Measurements from ENCODE around the gene KRT39. TPM values are rescaled to one million over a fixed set of nuclear protein-coding genes. Genes with fewer than 3 reads are reported as not detected.

KRT39 gene
- total and polyA plus RNA-seq, 2 of the 13 experiments (the other 11 are each of a cell fraction or from before 2014, with no cell fraction given): 0.07 to 1.2 TPM

DNA sequence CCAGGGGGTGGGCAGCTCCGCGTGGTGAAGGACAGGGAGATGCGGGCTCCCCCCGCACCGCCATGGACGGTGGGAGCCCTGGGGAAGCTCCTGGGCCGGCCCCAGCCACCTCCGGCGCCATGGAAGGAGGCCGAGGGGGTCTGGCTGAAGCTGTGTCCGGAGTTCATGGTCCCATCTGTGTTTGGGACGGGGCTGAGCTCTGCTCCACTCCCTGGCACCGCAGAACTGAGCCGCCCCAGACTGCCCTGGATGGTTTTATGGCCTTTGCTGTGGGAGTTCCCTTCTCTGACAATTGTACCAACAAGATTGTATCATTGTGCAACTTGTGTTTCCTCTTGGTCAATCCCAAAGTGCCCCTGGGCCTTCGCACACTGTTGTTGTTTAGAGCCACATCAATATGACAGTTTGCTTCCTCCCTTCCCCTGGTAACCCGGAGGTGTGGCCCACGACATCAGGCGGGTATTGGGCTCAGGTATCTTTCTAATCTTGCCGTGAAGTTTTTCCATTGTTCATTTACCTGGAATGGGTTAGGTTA is 30.2 kb downstream of the KRT39 start (continued):
- TF ChIP-seq RFXAP (CRISPR knock-in tag; IDR thresholded peaks at IDR 0.05; ENCODE audit: borderline replicate concordance) (0 out of 2 replicates have a peak, but pooled peaks have one; percentile 40), KLF12 (CRISPR knock-in tag; IDR thresholded peaks at IDR 0.05; ENCODE audit: borderline replicate concordance) (no peak), NFE2L1 (CRISPR knock-in tag; IDR thresholded peaks at IDR 0.05; ENCODE audit: borderline replicate concordance) (no peak), MTF2 (CRISPR knock-in tag; IDR thresholded peaks at IDR 0.05; ENCODE audit: borderline replicate concordance) (no peak), FOXP1 (IDR thresholded peaks at IDR 0.05) (peak; percentile 68), FOXP1 (CRISPR knock-in tag; IDR thresholded peaks at IDR 0.05) (peak; percentile 87), SP1 (IDR thresholded peaks at IDR 0.05) (no peak), SP1 (CRISPR knock-in tag; IDR thresholded peaks at IDR 0.05) (no peak), REPIN1 (CRISPR knock-in tag; IDR thresholded peaks at IDR 0.05; ENCODE audit: borderline replicate concordance, low read depth) (no peak), NR2F2 (IDR thresholded peaks at IDR 0.05; ENCODE audit: borderline replicate concordance, low read depth) (no peak), ZNF850 (CRISPR knock-in tag; conservative IDR thresholded peaks at IDR 0.05) (no peak), SALL1 (CRISPR knock-in tag; IDR thresholded peaks at IDR 0.05) (peak; percentile 70), EHMT2 (IDR thresholded peaks at IDR 0.05; ENCODE audit: borderline replicate concordance, low read depth, low read length) (no peak), KMT2A (CRISPR knock-in tag; IDR thresholded peaks at IDR 0.05) (no peak), ARID2 (CRISPR knock-in tag; IDR thresholded peaks at IDR 0.05; ENCODE audit: borderline replicate concordance) (0 out of 2 replicates have a peak, but pooled peaks have one; percentile 61), FOXJ3 (CRISPR knock-in tag; IDR thresholded peaks at IDR 0.05; ENCODE audit: borderline replicate concordance) (no peak), SP2 (CRISPR knock-in tag; IDR thresholded peaks at IDR 0.05) (no peak), NKX3-1 (CRISPR knock-in tag; IDR thresholded peaks at IDR 0.05) (no peak; the same call in 1 of the 2 replicates), PHF5A (CRISPR knock-in tag; IDR thresholded peaks at IDR 0.05; ENCODE audit: low read depth, unreplicated experiment) (no peak), TBX2 (CRISPR knock-in tag; IDR thresholded peaks at IDR 0.05; ENCODE audit: borderline replicate concordance) (peak; percentile 35; the same call in 1 of the 2 replicates), SALL2 (CRISPR knock-in tag; IDR thresholded peaks at IDR 0.05) (peak; percentile 45; the same call in 1 of the 2 replicates), ZNF749 (CRISPR knock-in tag; IDR thresholded peaks at IDR 0.05; ENCODE audit: borderline replicate concordance) (no peak)
- TF ChIP-seq, protein P1, sequence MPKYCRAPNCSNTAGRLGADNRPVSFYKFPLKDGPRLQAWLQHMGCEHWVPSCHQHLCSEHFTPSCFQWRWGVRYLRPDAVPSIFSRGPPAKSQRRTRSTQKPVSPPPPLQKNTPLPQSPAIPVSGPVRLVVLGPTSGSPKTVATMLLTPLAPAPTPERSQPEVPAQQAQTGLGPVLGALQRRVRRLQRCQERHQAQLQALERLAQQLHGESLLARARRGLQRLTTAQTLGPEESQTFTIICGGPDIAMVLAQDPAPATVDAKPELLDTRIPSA (CRISPR knock-in tag; IDR thresholded peaks at IDR 0.05; ENCODE audit: borderline replicate concordance): no peak
- TF ChIP-seq, protein P2, sequence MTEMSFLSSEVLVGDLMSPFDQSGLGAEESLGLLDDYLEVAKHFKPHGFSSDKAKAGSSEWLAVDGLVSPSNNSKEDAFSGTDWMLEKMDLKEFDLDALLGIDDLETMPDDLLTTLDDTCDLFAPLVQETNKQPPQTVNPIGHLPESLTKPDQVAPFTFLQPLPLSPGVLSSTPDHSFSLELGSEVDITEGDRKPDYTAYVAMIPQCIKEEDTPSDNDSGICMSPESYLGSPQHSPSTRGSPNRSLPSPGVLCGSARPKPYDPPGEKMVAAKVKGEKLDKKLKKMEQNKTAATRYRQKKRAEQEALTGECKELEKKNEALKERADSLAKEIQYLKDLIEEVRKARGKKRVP (CRISPR knock-in tag; IDR thresholded peaks at IDR 0.05): no peak
- TF ChIP-seq, protein P3, sequence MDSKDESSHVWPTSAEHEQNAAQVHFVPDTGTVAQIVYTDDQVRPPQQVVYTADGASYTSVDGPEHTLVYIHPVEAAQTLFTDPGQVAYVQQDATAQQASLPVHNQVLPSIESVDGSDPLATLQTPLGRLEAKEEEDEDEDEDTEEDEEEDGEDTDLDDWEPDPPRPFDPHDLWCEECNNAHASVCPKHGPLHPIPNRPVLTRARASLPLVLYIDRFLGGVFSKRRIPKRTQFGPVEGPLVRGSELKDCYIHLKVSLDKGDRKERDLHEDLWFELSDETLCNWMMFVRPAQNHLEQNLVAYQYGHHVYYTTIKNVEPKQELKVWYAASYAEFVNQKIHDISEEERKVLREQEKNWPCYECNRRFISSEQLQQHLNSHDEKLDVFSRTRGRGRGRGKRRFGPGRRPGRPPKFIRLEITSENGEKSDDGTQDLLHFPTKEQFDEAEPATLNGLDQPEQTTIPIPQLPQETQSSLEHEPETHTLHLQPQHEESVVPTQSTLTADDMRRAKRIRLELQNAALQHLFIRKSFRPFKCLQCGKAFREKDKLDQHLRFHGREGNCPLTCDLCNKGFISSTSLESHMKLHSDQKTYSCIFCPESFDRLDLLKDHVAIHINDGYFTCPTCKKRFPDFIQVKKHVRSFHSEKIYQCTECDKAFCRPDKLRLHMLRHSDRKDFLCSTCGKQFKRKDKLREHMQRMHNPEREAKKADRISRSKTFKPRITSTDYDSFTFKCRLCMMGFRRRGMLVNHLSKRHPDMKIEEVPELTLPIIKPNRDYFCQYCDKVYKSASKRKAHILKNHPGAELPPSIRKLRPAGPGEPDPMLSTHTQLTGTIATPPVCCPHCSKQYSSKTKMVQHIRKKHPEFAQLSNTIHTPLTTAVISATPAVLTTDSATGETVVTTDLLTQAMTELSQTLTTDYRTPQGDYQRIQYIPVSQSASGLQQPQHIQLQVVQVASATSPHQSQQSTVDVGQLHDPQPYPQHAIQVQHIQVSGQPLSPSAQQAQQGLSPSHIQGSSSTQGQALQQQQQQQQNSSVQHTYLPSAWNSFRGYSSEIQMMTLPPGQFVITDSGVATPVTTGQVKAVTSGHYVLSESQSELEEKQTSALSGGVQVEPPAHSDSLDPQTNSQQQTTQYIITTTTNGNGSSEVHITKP (CRISPR knock-in tag; IDR thresholded peaks at IDR 0.05; ENCODE audit: low read depth): no peak
- TF ChIP-seq, protein P4, sequence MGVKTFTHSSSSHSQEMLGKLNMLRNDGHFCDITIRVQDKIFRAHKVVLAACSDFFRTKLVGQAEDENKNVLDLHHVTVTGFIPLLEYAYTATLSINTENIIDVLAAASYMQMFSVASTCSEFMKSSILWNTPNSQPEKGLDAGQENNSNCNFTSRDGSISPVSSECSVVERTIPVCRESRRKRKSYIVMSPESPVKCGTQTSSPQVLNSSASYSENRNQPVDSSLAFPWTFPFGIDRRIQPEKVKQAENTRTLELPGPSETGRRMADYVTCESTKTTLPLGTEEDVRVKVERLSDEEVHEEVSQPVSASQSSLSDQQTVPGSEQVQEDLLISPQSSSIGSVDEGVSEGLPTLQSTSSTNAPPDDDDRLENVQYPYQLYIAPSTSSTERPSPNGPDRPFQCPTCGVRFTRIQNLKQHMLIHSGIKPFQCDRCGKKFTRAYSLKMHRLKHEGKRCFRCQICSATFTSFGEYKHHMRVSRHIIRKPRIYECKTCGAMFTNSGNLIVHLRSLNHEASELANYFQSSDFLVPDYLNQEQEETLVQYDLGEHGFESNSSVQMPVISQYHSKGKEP (CRISPR knock-in tag; IDR thresholded peaks at IDR 0.05): no peak

All from HepG2 (cell line).